Esophagus squamous epithelium (tissue), 4 donors: ENCODE results near the gene PCDHA3.

Source experiments
- CTCF ChIP-seq, 6 experiments: fragments of 450-650 bp in 4 of 6; fragments of 200-600 bp in 2 of 6; sonication (generic) in 2 of 6; IDR thresholded peaks; one replicate each; pipeline ENCODE4 v1.5.1; 2016 to 2019; ENCODE audit warnings: antibody characterized with exemption in 6 of 6, mild to moderate bottlenecking in 4 of 6, moderate library complexity in 4 of 6
- POLR2A ChIP-seq, 4 donors: fragments of 450-650 bp; IDR thresholded peaks; one replicate each; pipeline ENCODE4 v1.6.1; 2017; ENCODE audit warnings: antibody characterized with exemption in 4 of 4, mild to moderate bottlenecking in 4 of 4, moderate library complexity in 3 of 4

GRCh38 chr5:140821375-140822280, 20.8 kb downstream of the PCDHA3 start, which contains the start of gene PCDHA5:
- peak in 1 of 6 experiments; percentile 34 for TF ChIP-seq CTCF (IDR thresholded peaks at IDR 0.05)
- TF ChIP-seq POLR2A (IDR thresholded peaks at IDR 0.05): no peak
